T-helper 1 cell (primary cell): Measurements from ENCODE around the gene CXCL1.

Source experiments
- DNase-seq, 5 donors: peaks; one replicate each; pipeline ENCODE4 v3.0.0-alpha.2; 2012 to 2020
- total RNA-seq, 4 donors: gene quantifications; one replicate each; lab custom pipeline; 2026; lab: John Stamatoyannopoulos, UW

CXCL1 gene
- 0 reads per million in 4 donors for total RNA-seq

- no peak for DNase-seq
These were observed at the start of gene CXCL1 for GRCh38 chr4:73869130-73870055. CXCL1 (plus strand) TSS chr4:73869393; CDS start chr4:73869471, 78 bp downstream.

- DNase-seq: no peak
These were observed 47.9 kb upstream of the CXCL1 start for GRCh38 chr4:73821325-73821724.

GRCh38 chr4:73822389-73822788 lies 46.8 kb upstream of the CXCL1 start:
- no peak for DNase-seq

- no peak for DNase-seq
These were observed 46.2 kb upstream of the CXCL1 start for GRCh38 chr4:73822812-73823504.

- no peak for DNase-seq
These were observed 45.4 kb upstream of the CXCL1 start for GRCh38 chr4:73823760-73824159.

- DNase-seq: no peak
These were observed 40.2 kb upstream of the CXCL1 start for GRCh38 chr4:73828956-73829355.

- no peak for DNase-seq
These were observed 37.6 kb upstream of the CXCL1 start for GRCh38 chr4:73831569-73831968.

GRCh38 chr4:73832651-73833237 lies 36.4 kb upstream of the CXCL1 start:
- DNase-seq: no peak

- DNase-seq: no peak
These were observed 32.6 kb upstream of the CXCL1 start, which contains the start of gene CXCL6 for GRCh38 chr4:73836373-73837279. CXCL6 (plus strand) TSS chr4:73836678; CDS start chr4:73836751, 73 bp downstream.

GRCh38 chr4:73839071-73839470 lies 30.1 kb upstream of the CXCL1 start:
- no peak for DNase-seq

GRCh38 chr4:73839715-73840114 lies 29.5 kb upstream of the CXCL1 start:
- no peak for DNase-seq

GRCh38 chr4:73841243-73841925 lies 27.8 kb upstream of the CXCL1 start:
- no peak for DNase-seq

- DNase-seq: no peak
These were observed 26.5 kb upstream of the CXCL1 start for GRCh38 chr4:73842696-73843095.

GRCh38 chr4:73843369-73843768 lies 25.8 kb upstream of the CXCL1 start:
- no peak for DNase-seq

GRCh38 chr4:73844345-73844744 lies 24.8 kb upstream of the CXCL1 start:
- no peak for DNase-seq

GRCh38 chr4:73844806-73845205 lies 24.4 kb upstream of the CXCL1 start:
- no peak for DNase-seq

- no peak for DNase-seq
These were observed 21.5 kb upstream of the CXCL1 start for GRCh38 chr4:73847526-73848182.

GRCh38 chr4:73848183-73848777 lies 20.9 kb upstream of the CXCL1 start:
- no peak for DNase-seq

GRCh38 chr4:73850261-73850970 lies 18.8 kb upstream of the CXCL1 start:
- no peak for DNase-seq

GRCh38 chr4:73851293-73851692 lies 17.9 kb upstream of the CXCL1 start:
- no peak for DNase-seq
